Dendritic cell treated with granulocyte-macrophage colony-stimulating factor and Interleukin-4, amounts not matched to agents 40 ng/mL and 50 ng/mL, for 4 days (primary cell): ENCODE results near the gene GRAP2.

Experiments
- H3K27ac Mint-ChIP-seq: one replicate; pipeline ENCODE4 v1.8.0; 2022; ENCODE audit warnings: mild to moderate bottlenecking, mixed read lengths
- H3K27me3 Mint-ChIP-seq: one replicate; pipeline ENCODE4 v1.8.0; 2022; ENCODE audit warnings: mild to moderate bottlenecking, mixed read lengths
- H3K36me3 Mint-ChIP-seq: one replicate; pipeline ENCODE4 v1.8.0; 2022; ENCODE audit warnings: low read depth, mixed read lengths
- H3K4me1 Mint-ChIP-seq: one replicate; pipeline ENCODE4 v1.8.0; 2022; ENCODE audit warnings: low read depth, mixed read lengths
- H3K4me3 Mint-ChIP-seq: one replicate; pipeline ENCODE4 v1.8.0; 2022; ENCODE audit warnings: mild to moderate bottlenecking, moderate library complexity, mixed read lengths
- H3K9me3 Mint-ChIP-seq: one replicate; pipeline ENCODE4 v1.8.0; 2022; ENCODE audit warnings: mixed read lengths
- intact Hi-C: fragments of 100-400 bp; cut with micrococcal nuclease; formaldehyde crosslinking; loops from one replicate; pipeline ENCODE4 v1.15.0; 2022

Gene GRAP2

DNA sequence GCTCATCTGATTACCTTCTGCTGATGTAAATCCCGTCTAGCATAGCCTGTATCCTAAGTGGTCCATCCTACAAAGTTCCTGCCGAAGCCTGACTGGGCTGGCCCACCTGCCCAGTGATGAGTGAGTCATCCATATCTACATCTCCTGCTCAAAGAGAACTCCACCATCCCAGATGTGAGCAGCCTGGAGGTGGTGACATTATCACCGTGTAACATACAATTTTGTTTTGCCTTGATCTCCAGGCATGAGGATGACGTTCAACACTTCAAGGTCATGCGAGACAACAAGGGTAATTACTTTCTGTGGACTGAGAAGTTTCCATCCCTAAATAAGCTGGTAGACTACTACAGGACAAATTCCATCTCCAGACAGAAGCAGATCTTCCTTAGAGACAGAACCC is 64.9 kb downstream of the GRAP2 start:
- Mint-ChIP-seq H3K27ac (no peak overlapping the region), H3K9me3 (no peaks in the 10 kb centered on the region), H3K36me3 (no peaks in the 10 kb centered on the region), H3K4me3 (no peak overlapping the region), H3K27me3 (peaks cover 97% of the 10 kb centered on the region), H3K4me1 (peaks cover 16% of the 10 kb centered on the region)
- intact Hi-C loops: no loop called here

GRCh38 chr22:39966470-39966869 is 65.6 kb downstream of the GRAP2 start:
- H3K27ac Mint-ChIP-seq: no peak overlapping the region
- intact Hi-C loops: no loop called here
- H3K4me1 Mint-ChIP-seq: peaks cover 9% of the 10 kb centered on the region
- H3K27me3 Mint-ChIP-seq: peaks cover 96% of the 10 kb centered on the region
- H3K9me3 Mint-ChIP-seq: no peaks in the 10 kb centered on the region
- H3K4me3 Mint-ChIP-seq: no peak overlapping the region
- H3K36me3 Mint-ChIP-seq: no peaks in the 10 kb centered on the region

- Mint-ChIP-seq H3K4me1 (peaks cover 5% of the 10 kb centered on the region), H3K27ac (no peak overlapping the region), H3K4me3 (no peak overlapping the region), H3K9me3 (no peaks in the 10 kb centered on the region), H3K36me3 (no peaks in the 10 kb centered on the region), H3K27me3 (peaks cover 96% of the 10 kb centered on the region)
- intact Hi-C loops: no loop called here
These were observed 66.4 kb downstream of the GRAP2 start for GRCh38 chr22:39967103-39967829.

DNA sequence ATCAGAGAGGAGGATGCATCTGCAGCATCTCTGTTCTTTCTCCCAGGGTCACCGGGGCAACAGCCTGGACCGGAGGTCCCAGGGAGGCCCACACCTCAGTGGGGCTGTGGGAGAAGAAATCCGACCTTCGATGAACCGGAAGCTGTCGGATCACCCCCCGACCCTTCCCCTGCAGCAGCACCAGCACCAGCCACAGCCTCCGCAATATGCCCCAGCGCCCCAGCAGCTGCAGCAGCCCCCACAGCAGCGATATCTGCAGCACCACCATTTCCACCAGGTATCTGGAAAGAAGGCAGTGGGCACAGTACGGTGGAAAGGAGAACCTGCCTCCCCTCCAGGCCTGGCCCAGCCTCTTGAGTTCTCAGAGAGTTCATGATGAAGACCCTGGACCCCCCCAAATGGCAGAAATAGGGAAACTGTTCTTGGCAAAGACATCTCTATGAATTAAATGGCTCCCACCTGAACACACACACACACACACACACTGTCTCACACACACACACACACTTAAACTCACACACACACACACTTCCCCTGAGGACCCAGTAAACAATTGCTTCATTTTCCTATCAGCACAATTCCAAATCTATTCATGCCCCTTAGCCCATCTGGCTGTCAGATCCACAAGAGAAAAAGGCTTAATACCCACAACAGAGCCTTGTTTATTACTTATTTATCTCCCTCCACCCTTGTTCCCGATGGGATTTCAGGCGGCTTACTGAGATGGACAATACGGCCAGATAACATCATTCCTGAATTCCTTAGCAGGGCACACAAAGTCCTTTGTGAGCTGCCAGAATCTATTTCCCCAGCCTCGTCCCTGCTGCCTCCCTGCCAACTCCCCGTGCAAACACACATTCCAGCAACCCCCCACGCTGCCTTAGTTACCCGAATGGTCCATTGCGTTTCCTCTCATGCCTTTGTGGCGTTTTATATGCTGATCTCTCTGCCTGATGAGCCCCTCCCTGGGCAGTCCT is 67.4 kb downstream of the GRAP2 start:
- H3K36me3 Mint-ChIP-seq: no peaks in the 10 kb centered on the region
- no peak overlapping the region for H3K4me3 Mint-ChIP-seq
- peaks cover 5% of the 10 kb centered on the region for H3K4me1 Mint-ChIP-seq
- no peak overlapping the region for H3K27ac Mint-ChIP-seq
- peaks cover 97% of the 10 kb centered on the region for H3K27me3 Mint-ChIP-seq
- H3K9me3 Mint-ChIP-seq: no peaks in the 10 kb centered on the region
- intact Hi-C loops: no loop called here

GRCh38 chr22:39970742-39971141 is 69.9 kb downstream of the GRAP2 start:
- Mint-ChIP-seq H3K9me3 (no peaks in the 10 kb centered on the region), H3K4me1 (peaks cover 5% of the 10 kb centered on the region), H3K36me3 (no peaks in the 10 kb centered on the region), H3K27me3 (peaks cover 95% of the 10 kb centered on the region), H3K4me3 (no peak overlapping the region), H3K27ac (no peak overlapping the region)
- intact Hi-C loops: no loop called here

DNA sequence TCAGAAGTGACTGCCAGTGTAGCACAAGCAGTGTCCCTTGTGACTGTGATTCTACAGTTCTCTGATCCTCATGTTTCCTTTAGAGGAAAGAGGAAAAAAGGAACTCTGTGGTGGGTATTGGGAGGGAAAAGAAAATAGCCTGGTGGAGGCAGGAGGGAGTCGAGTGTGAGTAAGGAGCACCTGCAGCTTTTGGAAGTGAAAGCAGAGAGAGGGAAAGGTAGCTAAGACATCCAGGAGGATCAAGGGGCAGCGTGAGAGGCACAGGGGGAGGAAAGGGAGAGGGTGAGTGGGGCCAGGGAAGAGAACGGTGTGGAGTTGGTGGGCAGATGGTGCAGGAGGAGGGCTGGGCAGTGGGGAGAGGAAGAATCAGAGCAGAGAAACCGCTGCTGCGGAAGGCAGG is 71.8 kb downstream of the GRAP2 start:
- Mint-ChIP-seq H3K27ac (no peak overlapping the region), H3K36me3 (no peaks in the 10 kb centered on the region), H3K9me3 (no peaks in the 10 kb centered on the region), H3K4me1 (no peaks in the 10 kb centered on the region), H3K4me3 (no peak overlapping the region), H3K27me3 (peaks cover 96% of the 10 kb centered on the region)
- intact Hi-C loops: no loop called here

- intact Hi-C loops: no loop called here
- Mint-ChIP-seq H3K4me1 (no peaks in the 10 kb centered on the region), H3K27me3 (peaks cover 93% of the 10 kb centered on the region), H3K9me3 (no peaks in the 10 kb centered on the region), H3K36me3 (no peaks in the 10 kb centered on the region), H3K27ac (no peak overlapping the region), H3K4me3 (no peak overlapping the region)
These were observed 72.8 kb downstream of the GRAP2 start for GRCh38 chr22:39973656-39974055.

DNA sequence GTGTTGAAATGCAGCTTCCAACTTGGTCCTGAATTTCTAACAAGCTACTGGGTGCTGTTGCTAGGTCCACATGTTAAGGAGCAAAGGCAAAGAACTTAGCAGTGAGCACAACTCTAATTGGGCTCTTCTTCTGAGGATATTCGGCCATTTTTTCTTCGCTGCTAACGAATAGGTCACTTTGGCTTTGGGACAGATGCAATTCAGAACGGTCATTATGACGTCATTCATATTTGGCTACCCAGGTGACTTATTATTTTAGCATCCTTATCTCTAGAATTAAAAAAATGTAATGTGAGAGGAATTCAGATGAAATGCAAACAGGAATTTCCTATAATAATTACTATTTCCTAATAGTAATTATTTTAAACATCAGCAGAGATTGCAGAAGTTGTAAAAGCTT is 73.2 kb downstream of the GRAP2 start:
- intact Hi-C loops: no loop called here
- no peaks in the 10 kb centered on the region for H3K36me3 Mint-ChIP-seq
- H3K4me1 Mint-ChIP-seq: no peaks in the 10 kb centered on the region
- no peak overlapping the region for H3K27ac Mint-ChIP-seq
- H3K9me3 Mint-ChIP-seq: no peaks in the 10 kb centered on the region
- H3K4me3 Mint-ChIP-seq: no peak overlapping the region
- peaks cover 93% of the 10 kb centered on the region for H3K27me3 Mint-ChIP-seq

DNA sequence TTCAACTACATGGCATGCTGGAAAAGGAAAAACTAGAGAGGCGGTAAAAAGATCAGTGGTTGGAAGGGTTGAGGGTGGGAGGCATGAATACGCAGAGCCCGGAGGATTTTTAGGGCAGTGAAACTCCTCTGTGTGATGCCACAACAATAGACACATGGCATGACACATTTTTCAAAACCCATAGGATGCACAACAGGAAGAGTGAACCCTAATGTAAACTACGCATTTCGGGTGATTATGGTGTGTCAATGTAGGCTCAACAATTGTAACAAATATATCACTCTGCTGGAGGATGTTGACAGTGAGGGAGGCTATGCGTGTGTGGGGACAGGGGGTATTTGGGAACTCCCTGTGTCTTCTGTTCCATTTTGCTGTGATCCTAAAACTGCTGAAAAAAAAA is 78.2 kb downstream of the GRAP2 start:
- H3K9me3 Mint-ChIP-seq: no peaks in the 10 kb centered on the region
- H3K4me3 Mint-ChIP-seq: no peak overlapping the region
- H3K27me3 Mint-ChIP-seq: peaks cover 79% of the 10 kb centered on the region
- intact Hi-C loops: no loop called here
- no peaks in the 10 kb centered on the region for H3K36me3 Mint-ChIP-seq
- H3K27ac Mint-ChIP-seq: no peak overlapping the region
- no peaks in the 10 kb centered on the region for H3K4me1 Mint-ChIP-seq

DNA sequence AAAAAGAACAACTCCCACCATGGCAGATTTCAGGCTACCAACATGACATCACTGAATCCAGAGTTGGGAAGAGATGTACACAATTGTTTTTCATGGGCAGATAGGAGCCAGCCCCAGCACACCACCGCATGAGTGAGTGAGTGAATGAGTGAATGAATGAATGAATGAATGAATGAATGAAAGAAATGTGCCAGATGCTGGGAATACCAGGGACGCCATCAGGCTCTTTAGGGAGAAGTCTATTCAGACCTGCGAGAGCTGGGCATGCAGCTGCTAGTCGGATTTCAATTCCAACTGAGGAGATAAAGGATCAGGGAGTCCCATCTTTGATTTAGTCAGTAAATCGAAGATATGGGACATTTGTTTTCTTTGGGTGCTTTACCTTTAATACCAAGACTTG is 78.6 kb downstream of the GRAP2 start:
- Mint-ChIP-seq H3K27me3 (peaks cover 78% of the 10 kb centered on the region), H3K27ac (no peak overlapping the region), H3K4me3 (no peak overlapping the region), H3K9me3 (no peaks in the 10 kb centered on the region), H3K36me3 (no peaks in the 10 kb centered on the region), H3K4me1 (no peaks in the 10 kb centered on the region)
- intact Hi-C loops: no loop called here

DNA sequence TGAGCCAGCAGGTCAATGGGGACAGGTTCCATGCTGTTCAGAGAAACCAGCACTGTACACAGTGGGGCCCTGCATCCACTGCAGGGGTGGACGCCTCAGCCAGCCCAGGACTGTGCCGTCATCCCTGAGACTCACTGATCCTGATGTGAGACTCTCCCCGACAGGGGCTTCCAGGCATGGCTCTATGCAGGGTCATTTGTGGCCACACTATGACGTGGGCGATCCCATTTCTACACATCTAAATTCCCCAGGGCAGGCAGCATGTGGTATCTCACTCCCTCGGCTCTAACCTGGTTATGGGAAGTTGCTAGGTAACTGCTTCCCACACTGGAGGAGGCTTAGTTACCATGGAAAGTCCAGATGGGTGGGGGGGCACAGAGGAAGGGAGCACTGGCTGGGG is 79.7 kb downstream of the GRAP2 start:
- Mint-ChIP-seq H3K36me3 (no peaks in the 10 kb centered on the region), H3K4me1 (no peaks in the 10 kb centered on the region), H3K27me3 (peaks cover 77% of the 10 kb centered on the region), H3K27ac (no peak overlapping the region), H3K4me3 (no peak overlapping the region), H3K9me3 (no peaks in the 10 kb centered on the region)
- intact Hi-C loops: no loop called here

- intact Hi-C loops: no loop called here
- Mint-ChIP-seq H3K9me3 (no peaks in the 10 kb centered on the region), H3K4me1 (no peaks in the 10 kb centered on the region), H3K4me3 (no peak overlapping the region), H3K27ac (no peak overlapping the region), H3K36me3 (no peaks in the 10 kb centered on the region), H3K27me3 (peaks cover 71% of the 10 kb centered on the region)
These were observed 82.5 kb downstream of the GRAP2 start for GRCh38 chr22:39983346-39983745.

GRCh38 chr22:39984006-39984405 is 83.1 kb downstream of the GRAP2 start:
- no peak overlapping the region for H3K4me3 Mint-ChIP-seq
- intact Hi-C loops: no loop called here
- peaks cover 73% of the 10 kb centered on the region for H3K27me3 Mint-ChIP-seq
- no peak overlapping the region for H3K27ac Mint-ChIP-seq
- no peaks in the 10 kb centered on the region for H3K9me3 Mint-ChIP-seq
- H3K4me1 Mint-ChIP-seq: no peaks in the 10 kb centered on the region
- H3K36me3 Mint-ChIP-seq: no peaks in the 10 kb centered on the region

DNA sequence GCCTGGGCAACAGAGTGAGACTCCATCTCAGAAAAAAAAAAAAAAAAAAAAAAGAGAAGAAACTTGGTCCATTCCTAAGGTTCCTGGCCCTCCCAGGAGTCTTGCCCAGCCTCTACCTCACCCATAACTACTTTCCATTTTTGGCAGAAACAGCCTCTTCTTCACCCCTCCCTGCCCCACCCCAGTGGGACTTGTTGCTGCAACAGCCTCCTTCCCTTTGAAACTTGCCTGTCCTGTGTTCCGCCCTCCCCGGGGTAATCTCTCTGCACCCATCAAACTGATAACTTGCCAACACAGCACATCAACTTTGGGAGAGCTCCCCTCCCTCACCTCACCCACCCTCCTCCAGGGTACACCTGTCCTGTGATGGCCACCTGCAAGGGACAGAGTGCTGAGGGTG is 83.9 kb downstream of the GRAP2 start:
- Mint-ChIP-seq H3K4me3 (no peak overlapping the region), H3K27ac (no peak overlapping the region)

More for the DNA sequence above, 83.9 kb downstream of the GRAP2 start:
- no peaks in the 10 kb centered on the region for H3K4me1 Mint-ChIP-seq
- intact Hi-C loops: no loop called here
- H3K36me3 Mint-ChIP-seq: no peaks in the 10 kb centered on the region
- no peaks in the 10 kb centered on the region for H3K9me3 Mint-ChIP-seq
- H3K27me3 Mint-ChIP-seq: peaks cover 73% of the 10 kb centered on the region
